T-cell (primary cell): ENCODE results near the gene FADS1. TPM values are rescaled to one million over a fixed set of nuclear protein-coding genes. Genes with fewer than 3 reads are reported as not detected.

Experiments
- ATAC-seq, 4 experiments: fragments of 200-7000 bp in 3 of 4; fragments of 150-1000 bp in 1 of 4; cut with Tn5 transposase; replicated peaks in 1 of 4; 1 replicate in 3 of 4; 2 replicates in 1 of 4; pipeline ENCODE4 v1.10.0; 2021; ENCODE audit warnings: moderate library complexity in 3 of 4, mild to moderate bottlenecking in 2 of 4, moderate number of reproducible peaks in 1 of 4
- CTCF ChIA-PET, 2 donors: fragments of 300-600 bp; sonication (Branson Sonifier 250); formaldehyde crosslinking; loops; one replicate each; lab custom pipeline; 2022; ENCODE audit warnings: antibody characterized with exemption in 2 of 2; lab: Charles Lee
- POLR2A ChIA-PET, 2 donors: fragments of 300-600 bp; sonication (Branson Sonifier 250); formaldehyde crosslinking; loops; one replicate each; lab custom pipeline; 2022; ENCODE audit warnings: antibody characterized with exemption in 2 of 2; lab: Charles Lee
- DNase-seq, 35 experiments: peaks; one replicate each; pipeline versions ENCODE4 v3.0.0 to v3.0.0-alpha.2; 2013 to 2023
- H3K27ac ChIP-seq: one replicate; pipeline ENCODE4 v1.5.1; 2013; ENCODE audit warnings: low read length
- H3K27me3 ChIP-seq, 2 experiments: replicated peaks in 1 of 2; 1 replicate in 1 of 2; 2 replicates in 1 of 2; pipeline versions ENCODE4 v1.6.1 to v1.7.0; 2013; ENCODE audit warnings: low read length in 1 of 2, mixed read lengths in 1 of 2; ENCODE audit not compliant: control insufficient read depth in 2 of 2, insufficient read depth in 2 of 2; ENCODE audit errors: extremely low read depth in 1 of 2
- H3K36me3 ChIP-seq, 2 donors: 1 replicate in 1 of 2; 2 replicates in 1 of 2; pipeline versions ENCODE4 v1.6.1 to v1.7.0; 2013; ENCODE audit warnings: low read length in 1 of 2; ENCODE audit not compliant: control insufficient read depth in 2 of 2, insufficient read depth in 1 of 2; ENCODE audit errors: extremely low read depth in 1 of 2
- H3K4me1 ChIP-seq, 2 experiments: 1 replicate in 1 of 2; 2 replicates in 1 of 2; pipeline versions ENCODE4 v1.6.1 to v1.7.0; 2013; ENCODE audit warnings: low read length in 2 of 2, mixed read lengths in 1 of 2; ENCODE audit not compliant: insufficient read depth in 2 of 2, control insufficient read depth in 1 of 2; ENCODE audit errors: extremely low read depth in 1 of 2
- H3K4me3 ChIP-seq, 2 donors: 1 replicate in 1 of 2; 2 replicates in 1 of 2; pipeline versions ENCODE4 v1.5.1 to v1.7.0; 2013; ENCODE audit warnings: mild to moderate bottlenecking in 2 of 2, low read length in 1 of 2, moderate library complexity in 1 of 2; ENCODE audit not compliant: control insufficient read depth in 1 of 2; ENCODE audit errors: extremely low read depth in 1 of 2
- H3K9me3 ChIP-seq: 2 replicates; pipeline ENCODE4 v1.7.0; 2013
- H3K27ac Mint-ChIP-seq, 2 donors: one replicate each; pipeline ENCODE4 v1.8.0; 2020 to 2021; ENCODE audit warnings: mild to moderate bottlenecking in 2 of 2, mixed read lengths in 2 of 2
- H3K27me3 Mint-ChIP-seq, 2 donors: one replicate each; pipeline ENCODE4 v1.8.0; 2021 to 2022; ENCODE audit warnings: mixed read lengths in 2 of 2
- H3K36me3 Mint-ChIP-seq: one replicate; pipeline ENCODE4 v1.8.0; 2021; ENCODE audit warnings: mixed read lengths
- H3K4me1 Mint-ChIP-seq, 3 donors: one replicate each; pipeline ENCODE4 v1.8.0; 2020 to 2022; ENCODE audit warnings: mixed read lengths in 3 of 3, mild to moderate bottlenecking in 1 of 3
- H3K4me3 Mint-ChIP-seq, 3 donors: one replicate each; pipeline ENCODE4 v1.8.0; 2020 to 2022; ENCODE audit warnings: mild to moderate bottlenecking in 3 of 3, mixed read lengths in 3 of 3, moderate library complexity in 3 of 3
- H3K9me3 Mint-ChIP-seq, 3 donors: one replicate each; pipeline ENCODE4 v1.8.0; 2020 to 2022; ENCODE audit warnings: mixed read lengths in 3 of 3
- WGBS: methylation state at CpG from one replicate; pipeline ENCODE4 v1.1.5; 2013; ENCODE audit warnings: missing lambda C conversion rate; ENCODE audit not compliant: insufficient coverage; 5-methylcytosine and 5-hydroxymethylcytosine counted together
- total RNA-seq, 35 experiments: library from RNA in 6 of 35; stranded (reverse) in 6 of 35; fragments of 120-200 nt in 1 of 35; gene quantifications; one replicate each; pipeline versions ENCODE4 v1.2.1 to v1.2.4 and lab custom pipeline; 2013 to 2026

Gene FADS1
- total RNA-seq, 5 donors from 2014 or later (not counting 1 experiment from before 2014, with no cell fraction given), result 1.9 to 8.8 (median 2.9) TPM

GRCh38 chr11:61784506-61784805 lies 32.3 kb downstream of the FADS1 start:
- H3K36me3 Mint-ChIP-seq, result peaks cover 28% of the 10 kb centered on the region
- no peaks in the 10 kb centered on the region for H3K9me3 Mint-ChIP-seq
- no peaks in the 10 kb centered on the region for H3K9me3 ChIP-seq
- H3K4me1 ChIP-seq, result no peaks in the 10 kb centered on the region
- no peak overlapping the region for H3K27ac ChIP-seq
- H3K27me3 Mint-ChIP-seq, result no peaks in the 10 kb centered on the region
- no peak overlapping the region for H3K4me3 ChIP-seq
- ChIA-PET POLR2A (interaction anchor here in 1 of 2 donors (0.5 kb wide), 1 partner anchor 34 kb away, joined by 3 read pairs; no protein-coding TSS in a partner anchor), CTCF (no interaction called here)
- no peak overlapping the region for H3K27ac Mint-ChIP-seq
- peaks cover 29 to 50% of the 10 kb centered on the region in 2 donors for H3K36me3 ChIP-seq
- H3K4me1 Mint-ChIP-seq, result peaks cover 2 to 5% (median 3%) of the 10 kb centered on the region in 3 donors
- ATAC-seq (no peak), DNase-seq (no peak)
- peaks cover 0 to 3% of the 10 kb centered on the region in 2 experiments for H3K27me3 ChIP-seq
- 93% methylated on average over 5 of the region's 7 CpGs for WGBS
- no peak overlapping the region for H3K4me3 Mint-ChIP-seq

GRCh38 chr11:61783717-61784505 lies 32.9 kb downstream of the FADS1 start:
- Mint-ChIP-seq H3K9me3 (no peaks in the 10 kb centered on the region), H3K27ac (no peak overlapping the region), H3K4me3 (no peak overlapping the region), H3K27me3 (no peaks in the 10 kb centered on the region), H3K4me1 (peaks cover 0 to 4% (median 2%) of the 10 kb centered on the region in 3 donors), H3K36me3 (peaks cover 23% of the 10 kb centered on the region)
- ATAC-seq (no peak), DNase-seq (no peak)
- no peak overlapping the region for H3K27ac ChIP-seq
- POLR2A ChIA-PET, result interaction anchor here in 1 of 2 donors (0.5 kb wide), 1 partner anchor 35 kb away, joined by 3 read pairs; no protein-coding TSS in a partner anchor
- H3K27me3 ChIP-seq, result peaks cover 0 to 3% of the 10 kb centered on the region in 2 experiments
- no peak overlapping the region for H3K4me3 ChIP-seq
- no peaks in the 10 kb centered on the region for H3K9me3 ChIP-seq
- peaks cover 29 to 45% of the 10 kb centered on the region in 2 donors for H3K36me3 ChIP-seq
- CTCF ChIA-PET, result no interaction called here
- 75% methylated on average over 3 of the region's 13 CpGs for WGBS
- H3K4me1 ChIP-seq, result no peaks in the 10 kb centered on the region

- H3K27me3 ChIP-seq, result peaks cover 0 to 6% of the 10 kb centered on the region in 2 experiments
- CTCF ChIA-PET, result interaction anchor here in 1 of 2 donors (0.6 to 0.7 kb wide), 2 partner anchors 15 to 528 kb away, joined by 3 to 7 read pairs; no protein-coding TSS in a partner anchor
- POLR2A ChIA-PET, result no interaction called here
- 98% methylated on average over 7 of the region's 11 CpGs for WGBS
- no peaks in the 10 kb centered on the region for H3K9me3 Mint-ChIP-seq
- H3K4me3 Mint-ChIP-seq, result no peak overlapping the region
- H3K9me3 ChIP-seq, result no peaks in the 10 kb centered on the region
- no peak overlapping the region for H3K27ac ChIP-seq
- H3K4me1 Mint-ChIP-seq, result peaks cover 3 to 8% (median 4%) of the 10 kb centered on the region in 3 donors
- peaks cover 16% of the 10 kb centered on the region for H3K36me3 Mint-ChIP-seq
- peaks cover 0 to 3% of the 10 kb centered on the region in 2 experiments for H3K4me1 ChIP-seq
- H3K27ac Mint-ChIP-seq, result no peak overlapping the region
- DNase-seq, result no peak
- no peak for ATAC-seq
- no peak overlapping the region for H3K4me3 ChIP-seq
- H3K27me3 Mint-ChIP-seq, result peaks cover 0 to 2% of the 10 kb centered on the region in 2 donors
- peaks cover 27 to 34% of the 10 kb centered on the region in 2 donors for H3K36me3 ChIP-seq
Observed at GRCh38 chr11:61782841-61783240, 34.0 kb downstream of the FADS1 start.

GRCh38 chr11:61782299-61782698 lies 34.5 kb downstream of the FADS1 start:
- Histone ChIP-seq H3K27me3 (peaks cover 0 to 12% of the 10 kb centered on the region in 2 experiments), H3K27ac (no peak overlapping the region), H3K9me3 (no peaks in the 10 kb centered on the region), H3K4me3 (no peak overlapping the region), H3K4me1 (peaks cover 0 to 8% of the 10 kb centered on the region in 2 experiments), H3K36me3 (peaks cover 21 to 29% of the 10 kb centered on the region in 2 donors)
- POLR2A ChIA-PET, result no interaction called here
- no peak overlapping the region for H3K4me3 Mint-ChIP-seq
- ATAC-seq, result no peak
- H3K27ac Mint-ChIP-seq, result no peak overlapping the region
- 93% methylated on average over 3 of the region's 3 CpGs for WGBS
- no peaks in the 10 kb centered on the region for H3K9me3 Mint-ChIP-seq
- no peak for DNase-seq
- peaks cover 16% of the 10 kb centered on the region for H3K36me3 Mint-ChIP-seq
- peaks cover 0 to 2% of the 10 kb centered on the region in 2 donors for H3K27me3 Mint-ChIP-seq
- peaks cover 3 to 11% (median 7%) of the 10 kb centered on the region in 3 donors for H3K4me1 Mint-ChIP-seq
- CTCF ChIA-PET, result interaction anchor here in 1 of 2 donors (0.6 to 0.7 kb wide), 2 partner anchors 330 to 528 kb away, joined by 3 read pairs; no protein-coding TSS in a partner anchor

- no peak overlapping the region for H3K4me3 Mint-ChIP-seq
- H3K4me1 ChIP-seq, result peaks cover 0 to 15% of the 10 kb centered on the region in 2 experiments
- 94% methylated on average over 4 of the region's 5 CpGs for WGBS
- no peak overlapping the region for H3K27ac Mint-ChIP-seq
- H3K4me1 Mint-ChIP-seq, result peaks cover 9 to 13% (median 11%) of the 10 kb centered on the region in 3 donors
- peaks cover 16% of the 10 kb centered on the region for H3K36me3 Mint-ChIP-seq
- peaks cover 0 to 2% of the 10 kb centered on the region in 2 donors for H3K27me3 Mint-ChIP-seq
- peaks cover 14 to 22% of the 10 kb centered on the region in 2 donors for H3K36me3 ChIP-seq
- no peaks in the 10 kb centered on the region for H3K9me3 Mint-ChIP-seq
- POLR2A ChIA-PET, result no interaction called here
- no peak overlapping the region for H3K27ac ChIP-seq
- H3K4me3 ChIP-seq, result no peak overlapping the region
- CTCF ChIA-PET, result no interaction called here
- H3K27me3 ChIP-seq, result peaks cover 0 to 17% of the 10 kb centered on the region in 2 experiments
- H3K9me3 ChIP-seq, result no peaks in the 10 kb centered on the region
- no peak for ATAC-seq
- DNase-seq, result no peak
Observed at GRCh38 chr11:61781585-61781984, 35.2 kb downstream of the FADS1 start.

- Mint-ChIP-seq H3K4me3 (no peak overlapping the region), H3K36me3 (peaks cover 12% of the 10 kb centered on the region), H3K27ac (no peak overlapping the region), H3K4me1 (peaks cover 11 to 16% (median 11%) of the 10 kb centered on the region in 3 donors), H3K27me3 (peaks cover 0 to 2% of the 10 kb centered on the region in 2 donors), H3K9me3 (no peaks in the 10 kb centered on the region)
- no peak for ATAC-seq
- Histone ChIP-seq H3K4me3 (no peak overlapping the region), H3K9me3 (no peaks in the 10 kb centered on the region), H3K27ac (no peak overlapping the region), H3K27me3 (peaks cover 0 to 23% of the 10 kb centered on the region in 2 experiments), H3K36me3 (peaks cover 5 to 16% of the 10 kb centered on the region in 2 donors), H3K4me1 (peaks cover 0 to 24% of the 10 kb centered on the region in 2 experiments)
- ChIA-PET POLR2A (interaction anchor here in 1 of 2 donors (0.6 kb wide), 1 partner anchor 11 kb away, joined by 3 read pairs; no protein-coding TSS in a partner anchor), CTCF (interaction anchor here in 1 of 2 donors (0.8 kb wide), 1 partner anchor 17 kb away, joined by 3 read pairs; no protein-coding TSS in a partner anchor)
- DNase-seq, result no peak
- WGBS, result 72% methylated on average over 7 of the region's 9 CpGs
Observed at GRCh38 chr11:61780581-61781162, 36.1 kb downstream of the FADS1 start.
